KOPT-K1 (cell line): Measurements from ENCODE around the gene ORAI3.

Experiments used
- H3K27ac ChIP-seq: fragments of 200-600 bp; sonication (generic); 2 replicates; pipeline ENCODE4 v1.5.1; 2016; ENCODE audit warnings: antibody characterized with exemption, mild to moderate bottlenecking, low read depth, low read length; ENCODE audit not compliant: poor library complexity, severe bottlenecking
- H3K36me3 ChIP-seq: fragments of 200-600 bp; sonication (generic); 2 replicates; pipeline ENCODE4 v1.5.1; 2017; ENCODE audit warnings: antibody characterized with exemption, mild to moderate bottlenecking, low read length, moderate library complexity; ENCODE audit not compliant: insufficient read depth
- H3K9me3 ChIP-seq: fragments of 200-600 bp; sonication (generic); 2 replicates; pipeline ENCODE4 v1.5.1; 2017; ENCODE audit warnings: antibody characterized with exemption, low read length, mild to moderate bottlenecking; ENCODE audit not compliant: insufficient read depth, poor library complexity, severe bottlenecking

Gene ORAI3

DNA sequence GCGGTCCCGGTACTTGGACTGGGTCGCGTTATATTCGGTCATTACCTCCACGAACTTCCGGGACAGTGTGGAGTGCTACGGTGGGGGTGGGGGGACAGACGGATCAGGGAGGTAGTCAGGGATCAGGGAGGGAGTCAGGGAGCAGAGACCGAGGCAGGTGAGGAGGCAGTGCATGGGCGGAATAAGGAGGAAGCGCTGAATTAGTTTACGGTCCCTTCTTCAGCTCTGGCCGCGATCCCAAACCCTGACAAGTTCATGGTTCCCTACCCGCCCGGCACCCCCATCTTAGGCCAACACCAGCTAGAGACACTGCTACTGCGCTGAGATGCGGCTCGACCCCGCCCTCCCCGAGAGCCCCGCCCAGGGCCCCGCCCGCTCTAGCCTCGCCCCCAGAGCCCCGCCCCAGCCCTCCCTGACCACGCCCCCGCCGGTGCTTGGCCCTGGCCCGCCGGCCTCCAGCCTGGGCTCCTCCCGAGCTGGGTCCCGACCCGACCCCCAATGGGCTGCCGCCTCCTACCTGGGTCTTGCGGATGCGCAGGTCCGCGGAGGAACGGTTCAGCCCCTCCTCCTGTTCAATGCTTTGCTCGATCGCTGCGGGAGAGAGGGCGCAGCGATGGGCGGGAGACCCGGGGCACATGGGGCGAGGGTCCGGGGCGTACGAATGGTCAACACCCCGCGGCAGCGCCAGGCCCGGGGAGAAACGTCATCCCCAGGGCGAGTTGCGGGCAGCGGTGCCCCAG, 48.3 kb downstream of the ORAI3 start:
- Histone ChIP-seq H3K27ac (no peak overlapping the region), H3K9me3 (no peaks in the 10 kb centered on the region), H3K36me3 (no peaks in the 10 kb centered on the region)

DNA sequence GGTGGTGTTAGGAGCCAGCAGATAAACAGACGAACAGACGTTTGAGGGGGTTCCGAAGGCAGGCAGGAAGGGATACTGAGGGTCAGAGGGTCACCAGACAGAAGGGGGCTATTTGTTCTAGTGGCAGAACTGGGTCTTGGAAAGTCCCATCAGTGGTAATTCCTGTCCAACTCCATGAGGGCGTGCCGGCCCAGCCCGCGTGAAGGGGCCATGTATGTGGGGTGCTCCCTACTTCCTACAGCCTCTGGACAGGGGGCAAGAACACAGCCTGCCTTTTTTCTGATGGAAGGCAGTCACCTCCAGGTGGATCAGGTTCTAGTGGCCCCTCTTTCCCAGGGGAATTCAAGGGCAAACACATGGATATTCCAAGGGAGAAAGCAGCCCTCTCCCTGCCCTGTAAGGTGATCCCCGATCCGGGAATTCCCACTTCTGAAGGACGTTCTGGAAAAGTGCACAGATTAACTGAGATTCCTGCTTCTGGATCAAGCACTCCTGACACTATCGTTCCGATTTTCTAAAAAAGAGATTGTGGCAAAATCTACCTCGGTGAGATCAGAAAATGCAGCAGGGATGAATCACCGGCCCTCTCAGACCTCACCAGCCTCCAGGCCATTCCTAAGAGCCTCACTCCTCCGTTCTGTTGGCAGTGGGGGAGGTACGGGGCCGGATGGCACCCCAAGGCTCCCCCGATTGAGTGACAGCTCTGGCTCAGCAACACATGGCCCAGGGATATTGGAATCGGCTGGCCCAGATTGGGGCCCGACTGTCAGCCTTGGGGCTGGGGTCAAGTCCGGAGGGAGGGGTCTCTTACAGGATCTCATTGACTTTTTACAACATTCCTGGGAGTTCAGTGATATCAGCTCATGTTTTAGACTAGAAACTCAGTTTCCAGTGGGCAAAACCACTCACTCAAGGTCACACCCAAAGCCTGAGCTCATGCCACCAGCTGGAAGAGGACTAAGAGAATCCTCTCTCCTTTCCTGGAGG, 49.1 kb downstream of the ORAI3 start:
- H3K27ac ChIP-seq = no peak overlapping the region
- H3K9me3 ChIP-seq = no peaks in the 10 kb centered on the region
- H3K36me3 ChIP-seq = no peaks in the 10 kb centered on the region

DNA sequence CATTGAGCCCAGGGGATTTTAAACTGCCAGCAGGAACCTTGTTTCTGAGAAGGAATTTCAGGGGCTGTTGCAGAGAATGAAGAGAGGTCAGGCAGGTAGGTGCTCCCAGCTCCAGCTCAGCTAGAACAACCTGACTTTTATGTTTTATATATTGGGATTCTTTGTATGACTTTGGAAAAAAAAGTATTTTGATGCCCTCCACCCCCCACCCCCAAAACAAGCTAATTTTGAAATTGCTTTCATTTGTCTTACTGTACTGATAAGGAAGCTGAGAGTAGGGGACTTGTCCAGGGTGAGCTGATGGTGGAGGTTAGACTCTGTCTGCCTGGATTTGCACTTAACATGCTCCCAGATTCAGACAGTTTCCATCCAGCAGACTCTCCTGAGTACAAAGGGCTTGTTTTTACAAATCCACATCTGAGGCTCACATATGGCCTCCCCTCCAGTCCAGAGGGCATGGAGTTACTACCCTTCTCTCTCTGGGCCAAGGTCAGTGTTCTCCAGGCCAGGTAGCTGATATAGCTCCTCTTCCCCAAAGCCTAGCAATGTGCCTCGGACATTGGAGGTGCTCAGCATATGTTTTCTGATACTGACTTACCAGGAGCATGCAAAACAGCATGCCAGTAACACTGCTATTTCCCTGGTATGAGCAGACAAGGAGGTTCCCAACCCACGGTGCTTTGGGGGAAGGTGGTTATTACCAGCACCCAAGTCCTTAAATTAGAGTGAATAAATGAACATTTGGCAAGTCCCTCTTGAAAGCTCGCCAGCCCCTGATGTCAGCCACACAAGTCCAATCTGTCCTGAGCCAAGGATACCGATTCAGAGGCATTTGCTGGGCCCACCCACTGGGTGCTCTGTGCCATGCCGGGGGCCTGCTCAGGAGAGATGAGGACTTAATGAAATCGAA, 50.2 kb downstream of the ORAI3 start:
- Histone ChIP-seq H3K9me3 (no peaks in the 10 kb centered on the region), H3K27ac (no peak overlapping the region), H3K36me3 (no peaks in the 10 kb centered on the region)

DNA sequence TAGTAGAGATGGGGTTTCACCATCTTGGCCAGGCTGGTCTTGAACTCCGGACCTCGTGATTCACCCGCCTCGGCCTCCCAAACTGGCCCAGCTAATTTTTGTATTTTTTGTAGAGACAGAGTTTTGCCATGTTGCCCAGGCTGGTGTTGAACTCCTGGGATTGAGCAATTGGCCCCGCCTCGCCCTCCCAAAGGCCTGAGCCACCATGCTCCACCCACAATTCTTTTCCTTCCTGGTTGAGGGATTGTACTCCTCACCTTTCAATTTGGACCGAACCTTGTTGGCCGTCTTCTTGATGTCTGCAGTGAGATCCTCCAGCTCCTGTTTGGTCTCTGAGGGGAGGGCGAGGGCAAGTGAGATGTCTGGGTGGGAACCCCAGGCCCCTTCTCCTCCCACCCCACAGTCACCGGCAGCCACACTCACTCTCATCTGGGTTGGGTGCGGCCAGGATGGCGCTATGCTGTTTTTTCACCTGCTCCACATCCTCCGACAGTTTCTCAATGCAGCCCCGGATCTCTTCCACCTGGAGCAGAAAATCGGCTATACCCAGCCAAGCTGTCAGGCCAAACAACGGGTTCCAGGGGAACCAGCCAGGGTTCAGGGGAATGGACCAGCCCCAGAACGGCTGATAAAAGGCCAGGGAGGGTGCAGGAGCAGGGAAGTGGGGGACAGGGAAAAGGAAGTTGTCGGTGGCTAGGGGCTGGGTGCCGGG, 52.0 kb downstream of the ORAI3 start:
- Histone ChIP-seq H3K36me3 (no peaks in the 10 kb centered on the region), H3K27ac (no peak overlapping the region), H3K9me3 (no peaks in the 10 kb centered on the region)

DNA sequence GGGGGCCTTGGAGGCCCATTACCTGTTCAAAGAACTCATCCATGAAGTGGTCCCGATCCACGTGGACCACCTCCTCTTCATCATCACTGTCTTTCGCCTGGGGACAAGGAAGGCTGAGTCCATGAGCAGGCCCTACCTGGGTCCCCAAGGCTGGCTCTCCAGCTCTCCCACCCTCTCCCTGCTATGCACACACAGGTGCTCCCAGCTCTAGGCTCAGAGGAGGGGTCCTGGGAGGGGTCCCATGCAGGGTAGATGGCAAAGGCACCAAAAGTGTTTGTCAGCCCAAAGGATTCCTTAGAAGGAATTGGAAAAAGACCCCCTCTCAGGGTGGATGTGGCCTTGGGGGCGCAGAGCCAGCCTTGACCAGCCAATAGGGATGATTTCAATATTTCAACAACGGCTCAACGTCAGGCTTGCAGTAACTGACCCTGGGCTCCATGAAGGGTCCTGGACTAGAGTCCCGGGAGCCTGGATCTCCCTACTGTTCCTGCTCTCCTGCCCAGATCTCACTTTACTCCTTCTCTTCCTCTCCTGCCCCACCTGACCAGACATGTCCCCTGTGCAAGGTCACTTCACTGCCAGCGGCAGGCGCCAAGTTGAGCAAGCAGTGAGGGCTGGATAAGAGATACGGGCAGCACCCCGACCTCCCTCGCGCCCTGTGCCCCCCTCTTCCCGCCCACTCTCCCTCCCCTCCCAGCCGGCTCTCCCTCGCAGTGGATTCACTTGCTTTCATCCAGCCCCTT, 52.8 kb downstream of the ORAI3 start:
- no peaks in the 10 kb centered on the region for H3K36me3 ChIP-seq
- no peak overlapping the region for H3K27ac ChIP-seq
- no peaks in the 10 kb centered on the region for H3K9me3 ChIP-seq

DNA sequence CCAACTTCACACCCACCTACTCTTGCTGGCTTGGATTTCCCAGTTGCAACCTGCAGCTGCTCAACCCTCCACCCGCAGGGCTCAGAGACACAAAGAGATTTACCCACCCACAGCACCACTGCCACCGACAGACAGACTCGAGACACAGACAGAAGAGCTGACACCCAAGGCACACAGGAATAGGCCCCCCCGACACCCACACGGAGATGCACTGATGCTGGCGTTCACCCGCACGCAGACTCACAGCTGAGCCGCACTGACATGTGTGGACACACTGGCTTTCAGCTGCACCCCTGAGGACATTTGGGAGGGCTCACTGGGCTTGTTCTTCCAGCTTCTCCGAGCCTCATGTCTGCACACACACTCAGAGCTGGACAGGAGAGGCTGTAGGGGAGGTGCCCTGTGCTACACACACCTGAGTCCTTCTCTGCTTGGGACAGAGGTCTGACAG, 53.4 kb downstream of the ORAI3 start:
- H3K27ac ChIP-seq = no peak overlapping the region
- H3K36me3 ChIP-seq = no peaks in the 10 kb centered on the region
- no peaks in the 10 kb centered on the region for H3K9me3 ChIP-seq

DNA sequence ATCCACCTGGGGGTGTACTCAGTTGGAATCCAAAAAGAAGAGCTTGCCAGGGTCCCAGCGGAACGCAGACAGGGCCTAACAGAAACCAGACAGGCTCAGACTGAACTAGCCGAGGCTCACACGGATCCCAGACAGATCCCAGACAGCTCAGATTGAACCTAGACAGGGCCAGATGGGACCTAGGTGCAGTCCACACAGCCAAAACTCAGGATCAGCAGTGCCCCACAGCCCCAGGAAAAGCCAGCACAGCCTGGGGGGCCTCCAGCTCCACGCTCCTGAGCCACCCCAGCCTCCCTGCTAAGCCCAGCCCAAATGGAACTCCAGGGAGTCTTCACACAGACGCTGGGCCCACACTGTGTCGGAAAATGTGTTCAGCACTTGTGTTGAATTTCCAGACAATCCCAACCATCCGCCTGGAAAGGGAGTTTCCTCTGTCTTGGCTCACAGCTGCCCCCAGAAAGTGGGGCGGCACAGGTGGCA, 54.0 kb downstream of the ORAI3 start:
- Histone ChIP-seq H3K9me3 (no peaks in the 10 kb centered on the region), H3K36me3 (no peaks in the 10 kb centered on the region), H3K27ac (no peak overlapping the region)

DNA sequence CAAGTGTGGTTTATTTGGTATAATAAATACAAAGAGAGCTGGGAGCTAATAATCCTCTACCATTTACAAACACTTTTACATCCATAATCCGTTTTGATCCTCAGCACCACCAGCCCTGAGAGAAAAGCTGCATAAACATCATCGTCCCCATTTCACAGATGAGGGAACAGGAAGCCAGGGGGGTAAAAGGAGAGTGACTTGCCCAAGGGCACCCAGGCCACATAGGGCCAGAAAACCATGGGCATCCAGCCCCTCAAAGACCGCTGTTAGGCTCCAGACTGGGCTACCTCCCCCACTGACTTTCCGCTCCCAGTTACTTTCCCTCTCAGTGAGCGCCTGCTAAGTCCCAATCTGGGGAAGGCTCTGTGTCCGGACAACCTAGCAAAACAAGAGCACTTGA, 54.9 kb downstream of the ORAI3 start:
- Histone ChIP-seq H3K27ac (no peak overlapping the region), H3K36me3 (no peaks in the 10 kb centered on the region), H3K9me3 (no peaks in the 10 kb centered on the region)
